KBM-7 (cell line): Measurements from ENCODE around the gene TENT5C.
"Not testable (repeated sequence)": the region's sequence is repeated elsewhere in the genome, so short reads cannot be mapped to it uniquely, and the experiment has no call there.

Experiments used
- DNase-seq: peaks from one replicate; pipeline ENCODE4 v3.0.0-alpha.2; 2015
- in situ Hi-C: fragments of 300-500 bp; cut with MboI; formaldehyde crosslinking; loops from 2 replicates; pipeline ENCODE4 v1.14.3; 2020; ENCODE audit warnings: low sequenced_read_pairs, low pct_unique_long_range_greater_than_20kb, mixed read lengths

Gene TENT5C

DNA sequence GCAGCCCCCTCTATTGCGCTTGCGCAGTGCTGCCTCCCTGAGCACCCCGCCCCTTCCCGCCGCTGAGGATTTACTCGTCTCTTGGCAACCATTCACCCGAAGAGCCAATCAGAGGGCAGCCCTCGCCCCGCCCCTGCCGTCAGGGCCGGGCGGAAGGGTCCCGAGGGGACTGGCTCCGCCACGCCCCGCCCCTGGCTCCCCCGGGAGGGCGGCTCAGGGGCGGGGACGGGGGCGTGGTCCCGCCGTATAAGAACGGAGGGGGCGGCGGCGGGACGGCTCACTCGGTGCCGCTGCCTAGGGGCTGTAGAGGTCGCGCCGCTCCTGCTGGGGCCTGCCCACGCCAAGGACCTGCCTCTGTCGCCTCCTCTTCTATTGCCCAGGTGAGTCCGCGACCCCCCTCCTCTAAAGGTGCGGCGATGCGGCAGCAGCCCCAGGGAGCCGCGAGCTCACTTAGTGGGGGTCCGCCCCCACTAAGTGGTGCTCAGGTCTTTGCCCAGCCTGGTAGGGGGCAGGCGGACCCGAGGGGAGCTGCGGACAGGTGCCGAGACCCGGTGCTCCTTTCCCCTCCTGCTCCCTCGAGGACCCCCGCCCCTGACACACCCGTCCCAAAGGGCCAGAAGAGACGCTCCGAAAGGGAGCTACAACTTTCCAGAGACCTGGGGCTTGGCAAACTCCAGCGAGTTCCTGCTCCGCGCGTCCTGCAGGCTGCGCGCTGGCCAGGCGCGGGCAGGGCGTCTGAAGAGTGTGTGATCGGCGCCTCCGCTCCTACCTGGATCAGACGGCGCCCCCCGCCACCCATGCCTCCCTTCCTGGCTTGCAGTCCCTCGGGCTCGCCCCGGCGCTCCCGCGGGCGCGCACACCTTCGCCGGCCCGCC, at the start of gene TENT5C:
Gene TENT5C, plus strand, starts transcription at position 275 of the 875 bp plus-strand sequence. CDS start 16,821 bp downstream, outside the sequence.
- peak; percentile 96 for DNase-seq
- in situ Hi-C loops: no loop called here

DNA sequence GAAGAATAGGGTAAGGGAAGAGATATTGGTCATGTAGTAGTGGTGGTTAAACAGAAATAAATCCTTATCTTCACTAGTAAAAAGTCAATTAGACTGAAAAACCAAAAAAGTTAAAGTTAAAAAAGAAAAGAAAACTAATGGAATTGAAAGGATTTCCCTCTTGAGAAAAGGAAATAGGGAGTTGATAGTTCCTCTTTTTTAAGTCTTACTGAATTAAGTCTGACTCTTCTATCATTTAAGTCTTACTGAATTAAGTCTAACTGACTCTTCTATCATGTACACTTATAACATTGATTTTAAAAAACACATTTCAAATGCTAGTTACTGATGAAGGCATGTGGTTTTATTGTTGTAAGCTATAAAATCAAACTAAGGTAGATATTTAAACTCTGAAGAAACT, 49.5 kb upstream of the TENT5C start:
- peak; percentile 60 for DNase-seq
- in situ Hi-C loops: no loop called here

DNA sequence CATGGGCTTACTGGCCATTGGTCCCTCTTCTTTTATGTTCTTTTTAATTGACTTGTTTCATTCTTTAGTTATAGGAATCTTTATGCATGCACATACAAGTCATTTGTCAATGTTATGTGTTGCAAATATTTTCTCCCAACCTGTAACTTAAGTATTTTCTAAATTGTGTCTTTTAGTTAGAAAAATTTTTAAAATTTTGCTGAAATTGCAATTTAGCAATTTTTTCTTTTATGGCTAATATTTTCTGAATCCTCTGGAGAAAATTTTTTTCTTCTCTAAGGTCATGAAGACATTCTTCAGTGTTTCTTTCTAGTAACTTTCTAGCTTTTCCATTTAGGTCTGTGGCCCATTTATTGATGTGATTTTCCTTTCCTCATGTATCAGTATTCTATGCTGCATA, 48.9 kb upstream of the TENT5C start:
- in situ Hi-C loops: no loop called here
- DNase-seq: no peak

DNA sequence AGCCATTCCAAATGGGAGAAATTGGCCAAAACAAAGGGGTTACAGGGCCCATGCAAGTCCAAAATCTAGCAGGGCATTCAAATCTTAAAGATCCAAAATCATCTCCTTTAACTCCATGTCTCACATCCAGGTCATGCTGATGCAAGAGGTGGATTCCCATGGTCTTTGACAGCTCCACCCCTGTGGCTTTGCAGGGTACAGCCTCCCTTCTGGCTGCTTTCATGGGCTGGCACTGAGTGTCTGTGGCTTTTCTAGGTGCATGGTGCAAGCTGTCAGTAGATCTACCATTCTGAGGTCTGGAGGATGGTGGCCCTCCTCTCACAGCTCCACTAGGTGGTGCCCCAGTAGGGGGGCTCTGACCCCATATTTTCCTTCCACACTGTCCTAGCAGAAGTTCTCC, 47.4 kb upstream of the TENT5C start:
- DNase-seq, in situ Hi-C loops: not testable (repeated sequence)

DNA sequence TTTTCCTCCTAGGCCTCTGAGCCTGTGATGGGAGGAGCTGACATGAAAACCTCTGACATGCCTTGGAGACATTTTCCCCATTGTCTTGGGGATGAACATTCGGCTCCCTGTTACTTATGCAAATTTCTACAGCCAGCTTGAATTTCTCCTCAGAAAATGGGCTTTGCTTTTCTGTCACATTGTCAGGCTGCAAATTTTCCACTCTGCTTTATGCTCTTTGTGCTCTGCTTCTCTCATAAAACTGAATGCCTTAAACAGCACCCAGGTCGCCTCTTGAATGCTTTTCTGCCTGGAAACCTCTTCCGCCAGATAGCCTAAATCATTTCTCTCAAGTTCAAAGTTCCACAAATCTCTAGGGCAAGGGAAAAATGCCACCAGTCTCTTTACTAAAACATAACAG, 46.7 kb upstream of the TENT5C start:
- in situ Hi-C loops: no loop called here
- DNase-seq: no peak

DNA sequence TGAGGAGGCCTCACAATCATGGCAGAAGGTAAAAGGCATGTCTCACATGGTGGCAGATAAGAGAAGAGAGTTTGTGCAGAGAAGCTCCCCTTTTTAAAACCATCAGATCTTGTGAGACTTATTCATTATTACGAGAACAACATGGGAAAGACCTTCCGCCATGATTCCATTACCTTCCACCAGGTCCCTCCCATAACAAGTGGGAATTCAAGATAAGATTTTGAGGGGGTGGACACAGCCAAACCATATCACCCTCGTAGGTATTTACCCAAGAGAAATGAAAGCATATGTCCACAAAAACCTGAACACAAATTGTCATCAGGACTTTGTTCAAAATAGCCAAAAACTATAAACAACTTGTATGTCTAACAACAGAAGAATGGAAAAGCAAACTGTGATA, 45.9 kb upstream of the TENT5C start:
- no peak for DNase-seq
- in situ Hi-C loops: no loop called here

DNA sequence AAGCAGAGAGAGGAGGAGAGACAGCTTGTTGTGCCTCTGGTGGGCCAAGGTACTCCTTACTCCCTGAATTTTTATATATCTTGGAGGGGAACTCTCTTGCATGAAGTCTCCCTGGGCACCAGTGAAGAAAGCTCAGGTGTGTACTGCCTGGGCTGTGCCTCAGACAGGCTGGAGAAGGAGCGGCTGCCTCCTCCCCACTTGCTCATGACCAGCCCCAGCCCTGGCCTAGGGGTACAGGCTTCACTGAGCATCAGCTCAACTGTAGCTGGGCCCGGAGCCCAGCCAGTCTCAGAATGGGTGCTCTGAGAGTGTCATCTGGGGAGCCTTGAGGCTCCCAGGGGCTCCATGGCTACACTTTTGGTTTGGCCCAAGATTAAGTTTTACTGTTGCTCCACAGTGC, 44.8 kb upstream of the TENT5C start:
- DNase-seq: no peak
- in situ Hi-C loops: no loop called here

DNA sequence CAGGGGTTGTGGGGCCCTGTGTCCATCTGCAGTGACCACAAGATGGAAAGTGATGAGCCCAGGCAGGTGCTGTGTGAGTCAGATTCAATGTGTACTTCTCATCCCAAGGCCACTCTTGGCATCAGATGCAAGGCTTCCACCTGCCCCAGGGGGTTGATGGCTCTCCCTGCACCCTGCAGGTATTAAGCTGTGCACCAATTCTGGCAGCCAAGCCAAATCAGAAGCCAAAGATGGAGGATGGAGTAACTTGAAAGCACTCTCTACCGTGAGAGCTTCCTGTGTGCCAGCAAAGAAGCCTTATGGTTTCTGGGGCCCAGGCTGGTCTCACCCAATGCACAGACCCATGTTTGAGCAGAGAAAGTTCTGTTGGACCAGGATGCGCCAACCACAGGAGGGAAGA, 44.3 kb upstream of the TENT5C start:
- in situ Hi-C loops: no loop called here
- no peak for DNase-seq

DNA sequence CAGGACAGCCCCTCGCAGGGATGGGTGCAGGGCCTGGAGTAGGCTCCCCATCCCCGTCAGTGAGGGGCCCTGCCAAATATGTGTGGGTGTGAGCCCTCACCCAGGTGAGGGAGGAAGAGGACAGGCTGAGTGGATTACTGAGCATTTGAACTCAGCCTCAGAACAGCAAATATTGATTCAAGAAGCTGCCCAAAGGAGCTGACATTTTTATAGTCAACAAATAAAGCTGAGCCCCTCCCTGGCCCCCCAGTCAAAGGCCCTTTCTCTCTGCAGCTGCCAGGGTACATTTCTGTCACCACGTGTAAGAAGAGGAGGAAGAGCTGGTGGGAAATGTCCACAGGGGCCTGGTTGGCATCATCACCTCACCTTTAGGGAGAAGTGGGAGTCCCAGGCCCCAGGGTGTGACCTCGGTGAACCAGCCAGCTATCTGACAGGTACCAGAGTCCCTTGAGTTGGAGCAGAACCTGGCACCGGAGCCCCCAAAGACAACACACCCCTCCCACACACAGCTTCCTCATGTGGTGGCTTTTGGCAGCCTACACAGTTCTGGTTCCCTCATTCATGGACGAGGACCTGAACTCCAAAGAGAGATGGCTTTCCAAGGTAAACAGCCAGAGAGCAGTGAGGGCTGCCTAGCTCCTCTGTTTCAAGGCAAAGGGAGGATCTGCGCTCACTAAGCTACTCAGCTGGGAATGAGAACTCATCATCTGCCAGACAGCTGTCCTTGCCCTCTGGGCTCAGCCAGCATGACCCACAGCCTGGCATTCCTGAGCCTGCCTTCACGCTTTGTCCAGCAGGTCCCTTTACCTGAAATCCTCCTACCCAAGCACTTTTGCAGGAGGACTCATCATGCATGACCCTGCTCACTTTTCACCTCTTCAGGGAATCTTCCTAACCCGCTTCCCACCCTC, 43.0 kb upstream of the TENT5C start:
- in situ Hi-C loops: no loop called here
- DNase-seq: peak; percentile 20

DNA sequence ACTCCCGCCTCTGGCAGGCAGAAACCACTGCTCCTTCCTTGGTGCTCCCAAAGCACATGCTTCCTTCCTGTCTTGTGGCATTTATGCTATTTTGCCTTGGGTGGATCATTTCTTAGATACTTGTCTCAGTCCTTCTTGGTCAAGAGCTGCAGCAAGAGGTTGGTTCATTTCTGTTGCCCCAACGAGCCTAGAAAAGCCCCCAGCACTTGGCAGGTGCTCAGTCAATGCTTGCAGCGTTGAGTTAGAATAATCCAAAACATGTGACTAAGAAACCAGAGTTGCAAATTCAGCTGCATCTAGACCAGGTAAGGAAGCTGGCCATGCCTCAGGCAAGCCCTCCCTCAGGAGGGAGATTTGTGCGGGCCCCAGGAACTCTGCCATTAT, 42.4 kb upstream of the TENT5C start:
- DNase-seq: no peak
- in situ Hi-C loops: no loop called here

DNA sequence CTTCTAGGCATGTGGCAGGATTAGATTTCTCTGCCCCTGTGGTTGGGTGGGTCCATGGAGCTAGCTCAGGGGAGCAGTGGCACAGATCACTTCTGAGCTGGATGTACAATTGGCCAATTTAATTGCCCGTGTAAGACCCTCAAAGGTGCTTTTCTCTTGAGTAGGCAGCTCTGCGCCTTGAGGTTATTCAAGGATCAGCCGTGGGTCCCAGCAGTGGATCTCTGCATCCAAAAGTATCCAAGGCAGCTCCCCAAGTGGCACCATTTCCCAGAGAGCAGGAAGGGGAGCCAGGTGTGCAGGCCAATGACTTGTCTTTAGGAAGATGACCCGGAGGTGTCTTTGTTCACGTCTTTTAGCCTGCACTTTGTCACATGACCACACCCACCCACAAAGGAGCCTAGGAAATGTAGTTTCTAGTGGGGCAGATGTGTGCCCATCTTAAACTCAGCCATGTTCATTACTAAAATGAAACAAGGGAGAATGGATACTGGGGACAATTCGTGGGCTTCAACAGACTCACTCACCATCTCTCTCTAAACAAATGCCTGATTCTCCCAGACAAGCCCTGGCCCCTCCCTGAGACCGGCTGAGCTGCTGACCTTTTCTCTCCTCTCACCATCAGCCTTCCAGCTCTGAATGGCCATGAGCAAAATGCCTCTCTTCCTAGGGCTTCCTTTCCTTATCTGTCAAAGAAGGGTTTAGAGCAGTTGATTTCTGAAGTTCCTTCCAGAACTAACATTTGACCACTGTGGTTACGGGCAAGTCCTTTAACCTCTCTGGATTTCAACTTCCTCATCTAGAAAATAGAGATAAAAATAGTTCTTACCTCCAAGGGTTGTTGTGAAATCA, 41.4 kb upstream of the TENT5C start:
- peak; percentile 67 for DNase-seq
- in situ Hi-C loops: no loop called here

DNA sequence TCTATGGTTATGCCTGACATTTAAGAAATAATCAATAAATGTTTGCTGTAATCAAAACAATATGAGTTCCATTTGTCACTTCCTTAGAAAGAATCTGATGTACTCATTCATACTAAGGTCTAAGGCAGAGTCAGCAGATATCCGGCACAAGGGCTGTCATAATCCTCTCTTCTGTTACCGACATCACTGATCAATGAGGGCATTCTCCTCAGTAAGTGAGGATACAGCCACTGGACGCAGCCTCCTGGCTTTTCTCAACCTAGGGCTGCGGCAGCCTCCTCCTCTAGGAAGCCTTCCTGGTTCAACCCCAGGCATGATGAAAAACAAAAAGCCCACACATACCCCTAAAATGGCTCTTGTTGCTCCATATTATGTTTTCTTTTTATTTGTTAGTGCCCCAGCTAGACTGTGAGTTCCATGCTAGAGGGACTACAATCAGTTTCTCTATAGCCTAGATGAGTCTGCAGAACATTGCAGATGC, 40.7 kb upstream of the TENT5C start:
- in situ Hi-C loops: no loop called here
- DNase-seq: no peak

DNA sequence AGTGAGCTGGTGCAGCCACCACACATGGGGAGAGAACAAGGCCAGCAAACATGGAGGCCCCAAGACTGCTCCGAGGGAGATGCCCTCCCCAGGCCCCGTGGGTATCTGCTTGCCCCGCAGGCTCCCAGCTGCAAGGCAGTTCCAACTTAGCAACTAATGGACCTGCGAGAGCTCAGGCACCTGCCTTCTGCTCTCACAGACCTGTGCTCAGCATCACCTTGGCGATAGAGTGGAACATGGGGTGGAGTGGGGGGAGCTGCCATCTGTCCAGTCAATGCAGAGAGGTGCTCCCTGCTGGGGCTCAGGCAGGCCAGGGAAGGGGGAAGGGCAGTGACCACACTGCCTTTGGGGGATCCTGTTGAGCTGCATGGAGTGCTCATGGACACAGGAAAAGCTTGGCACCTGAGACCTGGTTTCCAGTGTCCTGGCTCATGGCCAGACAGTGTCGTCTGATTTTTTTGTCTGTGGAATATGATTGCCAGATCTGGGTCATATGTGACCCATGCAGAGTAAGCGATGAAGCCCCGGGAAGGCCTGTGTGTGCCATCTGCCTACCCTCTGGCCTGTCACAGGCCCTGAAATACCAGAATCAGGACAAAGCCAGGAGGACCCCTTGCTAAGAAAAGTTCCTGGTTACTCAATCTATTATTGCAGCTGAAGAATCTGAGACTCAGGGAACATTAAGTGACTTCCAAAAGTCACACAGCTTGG, 39.9 kb upstream of the TENT5C start:
- no peak for DNase-seq
- in situ Hi-C loops: no loop called here

DNA sequence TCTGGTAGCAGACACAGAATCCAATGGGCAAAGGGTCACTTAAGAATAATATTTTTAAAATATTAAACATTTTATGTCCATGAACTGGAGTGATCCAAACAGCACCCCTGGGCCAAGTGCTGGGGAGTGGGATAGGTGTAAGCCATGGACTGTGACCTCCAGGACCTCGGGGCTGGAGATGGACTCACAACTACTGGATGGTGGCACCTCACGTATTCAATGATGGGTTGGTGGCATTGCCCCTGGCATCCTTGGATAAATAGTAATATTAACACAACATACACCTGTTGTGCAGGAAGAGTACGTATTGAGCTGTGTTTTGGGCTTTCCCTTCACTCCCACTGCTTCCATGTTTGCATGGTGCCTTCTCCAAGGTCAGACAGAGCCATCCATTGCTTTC, 39.3 kb upstream of the TENT5C start:
- DNase-seq: no peak
- in situ Hi-C loops: no loop called here

DNA sequence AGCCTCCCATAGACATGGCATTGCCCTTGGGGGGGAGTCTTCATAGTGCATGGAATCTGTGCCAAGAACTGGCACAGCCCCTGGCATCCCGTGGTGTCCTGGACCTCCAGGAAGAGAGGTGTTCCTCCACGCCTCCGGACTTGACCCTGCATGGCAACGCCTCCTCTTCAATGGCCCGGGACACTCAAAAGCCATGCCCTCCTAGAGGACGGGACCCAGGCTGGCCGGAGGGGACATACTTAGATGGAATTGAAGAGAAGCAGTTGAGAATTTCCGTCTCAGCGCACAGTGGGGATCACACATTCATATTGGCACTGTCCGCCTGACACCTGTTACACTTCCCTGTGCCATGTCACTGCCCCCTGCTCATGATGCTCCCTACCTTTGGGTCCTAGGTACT, 38.4 kb upstream of the TENT5C start:
- DNase-seq: no peak
- in situ Hi-C loops: no loop called here

DNA sequence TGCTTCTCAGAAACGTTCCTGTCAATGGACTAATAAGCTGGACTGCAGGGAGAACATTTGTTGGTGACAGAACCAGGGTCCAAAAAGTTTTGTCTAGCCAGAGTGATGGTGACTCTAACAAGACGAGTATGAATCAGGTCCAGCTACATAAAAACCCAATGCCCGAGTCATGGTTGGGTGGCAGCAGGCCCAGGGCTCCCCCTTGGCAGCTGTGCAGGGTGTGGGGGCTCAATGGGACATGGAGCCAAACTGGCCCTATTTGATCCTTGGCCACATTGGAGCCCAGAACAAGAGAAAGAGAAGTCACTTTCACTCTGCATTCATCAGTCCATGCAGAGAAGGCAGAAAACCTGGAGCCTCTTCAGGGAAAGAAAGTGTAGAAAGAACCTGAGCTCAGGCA, 37.9 kb upstream of the TENT5C start:
- DNase-seq: no peak
- in situ Hi-C loops: no loop called here

DNA sequence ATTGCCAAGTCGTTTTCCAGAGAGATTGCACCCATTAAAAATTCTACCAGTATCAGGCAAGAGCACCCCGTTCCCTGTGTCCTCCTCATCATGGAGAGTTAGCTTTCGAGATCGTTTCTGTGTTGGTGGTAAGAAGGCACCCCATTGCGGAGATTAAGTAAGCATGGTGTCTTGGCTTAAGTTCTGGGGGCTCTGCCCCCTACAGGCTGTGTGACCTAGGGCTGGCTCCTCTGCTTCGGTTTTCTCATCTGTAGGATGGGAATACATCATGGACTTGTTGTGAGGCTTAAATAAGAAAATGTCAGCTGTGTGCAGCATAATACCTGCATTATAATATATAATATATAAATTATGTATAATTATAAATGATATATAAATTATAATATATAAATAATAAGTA, 36.8 kb upstream of the TENT5C start:
- DNase-seq: no peak
- in situ Hi-C loops: no loop called here

DNA sequence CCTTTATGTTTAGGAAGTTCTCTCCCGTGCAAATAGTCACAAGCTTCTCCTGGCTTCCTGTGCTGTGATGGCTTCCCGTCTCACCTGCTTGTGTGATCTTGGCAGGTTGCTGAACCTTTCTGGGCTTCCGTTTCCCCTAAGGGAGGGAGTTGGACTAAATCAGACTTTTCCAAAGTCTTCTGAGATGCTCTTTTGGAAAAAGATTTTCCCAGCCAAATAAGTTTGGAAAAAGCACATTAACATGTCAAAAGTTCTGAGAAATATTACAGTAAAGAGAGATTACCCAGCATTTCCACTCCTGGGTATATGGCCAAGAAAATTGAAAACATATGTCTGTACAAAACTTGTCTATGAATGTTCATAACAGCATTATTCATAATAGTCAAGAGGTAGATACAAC, 36.0 kb upstream of the TENT5C start:
- DNase-seq: no peak
- in situ Hi-C loops: no loop called here

DNA sequence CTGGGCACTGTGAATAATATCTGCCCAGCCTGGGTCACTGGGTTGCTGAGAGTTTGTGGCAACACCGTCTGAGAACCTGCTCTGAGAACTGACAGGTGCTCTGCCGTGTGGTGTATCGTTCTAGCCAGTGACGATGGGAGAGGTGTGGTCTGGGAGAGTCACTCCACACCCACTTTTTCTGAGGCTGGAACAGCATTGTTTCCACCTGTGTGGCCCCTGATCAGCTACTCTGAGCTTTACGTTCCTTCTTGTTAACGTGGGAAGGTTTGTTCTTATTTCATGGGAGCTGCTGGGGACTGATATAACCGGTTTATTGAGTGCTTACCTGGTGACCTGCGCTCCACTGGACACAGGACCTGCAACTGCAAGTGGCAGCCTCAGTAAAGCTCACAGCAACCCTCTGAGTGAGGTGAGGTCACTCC, 34.8 kb upstream of the TENT5C start:
- no peak for DNase-seq
- in situ Hi-C loops: no loop called here
